ENCODE measurements around the gene SLCO3A1. TPM values are rescaled to one million over a fixed set of nuclear protein-coding genes. Genes with fewer than 3 reads are reported as not detected.

SLCO3A1 gene
- total RNA-seq, 1 donor from 2014 or later, result 7.7 TPM

GRCh38 chr15:92111291-92111690, 257.8 kb downstream of the SLCO3A1 start:
- H3K4me3 Mint-ChIP-seq (ENCODE audit: low read depth), result no peak overlapping the region
- H3K27ac Mint-ChIP-seq, result no peak overlapping the region
- peaks cover 4% of the 10 kb centered on the region for H3K4me1 Mint-ChIP-seq (ENCODE audit: low read depth)
- no peaks in the 10 kb centered on the region for H3K9me3 Mint-ChIP-seq (ENCODE audit: low read depth)
- H3K36me3 Mint-ChIP-seq (ENCODE audit: insufficient read depth), result no peaks in the 10 kb centered on the region
- H3K27me3 Mint-ChIP-seq, result peaks cover 24% of the 10 kb centered on the region
- no peak for TF ChIP-seq CTCF (IDR thresholded peaks at IDR 0.05; ENCODE audit: unreplicated experiment)
- DNase-seq (ENCODE audit: low spot score, unreplicated experiment), result no peak

GRCh38 chr15:92111751-92112150, 258.2 kb downstream of the SLCO3A1 start:
- Mint-ChIP-seq H3K4me3 (ENCODE audit: low read depth) (no peak overlapping the region), H3K9me3 (ENCODE audit: low read depth) (no peaks in the 10 kb centered on the region), H3K36me3 (ENCODE audit: insufficient read depth) (no peaks in the 10 kb centered on the region), H3K27ac (peak overlapping the region; percentile 78), H3K4me1 (ENCODE audit: low read depth) (peaks cover 4% of the 10 kb centered on the region), H3K27me3 (peaks cover 24% of the 10 kb centered on the region)
- no peak for DNase-seq (ENCODE audit: low spot score, unreplicated experiment)
- TF ChIP-seq CTCF (IDR thresholded peaks at IDR 0.05; ENCODE audit: unreplicated experiment), result no peak

GRCh38 chr15:92112180-92112579, 258.7 kb downstream of the SLCO3A1 start:
- H3K4me3 Mint-ChIP-seq (ENCODE audit: low read depth), result no peak overlapping the region
- no peaks in the 10 kb centered on the region for H3K9me3 Mint-ChIP-seq (ENCODE audit: low read depth)
- H3K36me3 Mint-ChIP-seq (ENCODE audit: insufficient read depth), result no peaks in the 10 kb centered on the region
- DNase-seq (ENCODE audit: low spot score, unreplicated experiment), result no peak
- peaks cover 24% of the 10 kb centered on the region for H3K27me3 Mint-ChIP-seq
- no peak for TF ChIP-seq CTCF (IDR thresholded peaks at IDR 0.05; ENCODE audit: unreplicated experiment)
- H3K27ac Mint-ChIP-seq, result peak overlapping the region; percentile 78
- H3K4me1 Mint-ChIP-seq (ENCODE audit: low read depth), result peaks cover 4% of the 10 kb centered on the region

- peaks cover 4% of the 10 kb centered on the region for H3K4me1 Mint-ChIP-seq (ENCODE audit: low read depth)
- H3K27ac Mint-ChIP-seq, result no peak overlapping the region
- no peaks in the 10 kb centered on the region for H3K9me3 Mint-ChIP-seq (ENCODE audit: low read depth)
- peaks cover 24% of the 10 kb centered on the region for H3K27me3 Mint-ChIP-seq
- no peak for DNase-seq (ENCODE audit: low spot score, unreplicated experiment)
- H3K36me3 Mint-ChIP-seq (ENCODE audit: insufficient read depth), result no peaks in the 10 kb centered on the region
- no peak for TF ChIP-seq CTCF (IDR thresholded peaks at IDR 0.05; ENCODE audit: unreplicated experiment)
- no peak overlapping the region for H3K4me3 Mint-ChIP-seq (ENCODE audit: low read depth)
Observed at GRCh38 chr15:92112711-92113110, 259.2 kb downstream of the SLCO3A1 start.

- no peaks in the 10 kb centered on the region for H3K9me3 Mint-ChIP-seq (ENCODE audit: low read depth)
- peaks cover 16% of the 10 kb centered on the region for H3K27me3 Mint-ChIP-seq
- H3K27ac Mint-ChIP-seq, result no peak overlapping the region
- no peak overlapping the region for H3K4me3 Mint-ChIP-seq (ENCODE audit: low read depth)
- no peak for DNase-seq (ENCODE audit: low spot score, unreplicated experiment)
- H3K4me1 Mint-ChIP-seq (ENCODE audit: low read depth), result peaks cover 10% of the 10 kb centered on the region
- no peak for TF ChIP-seq CTCF (IDR thresholded peaks at IDR 0.05; ENCODE audit: unreplicated experiment)
- no peaks in the 10 kb centered on the region for H3K36me3 Mint-ChIP-seq (ENCODE audit: insufficient read depth)
Observed at GRCh38 chr15:92113832-92114231, 260.3 kb downstream of the SLCO3A1 start.

Data from progenitor cell of endocrine pancreas (in vitro differentiated cells).